Hepatocyte (in vitro differentiated cells): ENCODE measurements around the gene TRAF2. TPM values are rescaled to one million over a fixed set of nuclear protein-coding genes. Genes with fewer than 3 reads are reported as not detected.

Experiments used
- DNase-seq: peaks from one replicate; pipeline ENCODE4 v3.0.0-alpha.2; 2016; ENCODE audit warnings: low spot score
- H2AFZ ChIP-seq: fragments of 200-600 bp; sonication (generic); 2 replicates; pipeline ENCODE4 v1.6.0; 2016; ENCODE audit warnings: antibody characterized with exemption, mild to moderate bottlenecking
- H3K27ac ChIP-seq: fragments of 200-600 bp; sonication (generic); 2 replicates; pipeline ENCODE4 v1.5.1; 2016; ENCODE audit warnings: mild to moderate bottlenecking
- H3K27me3 ChIP-seq: fragments of 200-600 bp; sonication (generic); 2 replicates; pipeline ENCODE4 v1.6.1; 2016
- H3K36me3 ChIP-seq: fragments of 200-600 bp; sonication (generic); replicated peaks from 2 replicates; pipeline ENCODE4 v1.5.1; 2016; ENCODE audit warnings: low read depth; ENCODE audit not compliant: insufficient read depth
- H3K4me1 ChIP-seq: fragments of 200-600 bp; sonication (generic); 2 replicates; pipeline ENCODE4 v1.5.1; 2016; ENCODE audit warnings: mild to moderate bottlenecking, moderate library complexity; ENCODE audit not compliant: insufficient read depth
- H3K4me2 ChIP-seq: fragments of 200-600 bp; sonication (generic); 2 replicates; pipeline ENCODE4 v1.6.0; 2016
- H3K4me3 ChIP-seq: fragments of 200-600 bp; sonication (generic); 2 replicates; pipeline ENCODE4 v1.5.1; 2016; ENCODE audit warnings: mild to moderate bottlenecking
- H3K79me2 ChIP-seq: fragments of 200-600 bp; sonication (generic); 2 replicates; pipeline ENCODE4 v1.6.0; 2017; ENCODE audit warnings: mild to moderate bottlenecking
- H3K9me2 ChIP-seq: fragments of 200-600 bp; sonication (generic); replicated peaks from 2 replicates; pipeline ENCODE4 v1.6.0; 2017; ENCODE audit warnings: mild to moderate bottlenecking; ENCODE audit not compliant: insufficient read depth
- H3K9me3 ChIP-seq: fragments of 200-600 bp; sonication (generic); 2 replicates; pipeline ENCODE4 v1.5.1; 2016; ENCODE audit warnings: low read depth, mild to moderate bottlenecking
- H4K20me1 ChIP-seq: fragments of 200-600 bp; sonication (generic); 2 replicates; pipeline ENCODE4 v1.6.0; 2016; ENCODE audit warnings: mild to moderate bottlenecking; ENCODE audit not compliant: insufficient read depth, poor library complexity, severe bottlenecking
- CTCF ChIP-seq: fragments of 200-600 bp; sonication (generic); IDR thresholded peaks from 2 replicates; pipeline ENCODE4 v1.5.1; 2016; ENCODE audit warnings: antibody characterized with exemption, mild to moderate bottlenecking; ENCODE audit not compliant: poor library complexity
- EZH2 ChIP-seq: fragments of 200-600 bp; sonication (generic); IDR thresholded peaks from 2 replicates; pipeline ENCODE4 v1.6.1; 2016; ENCODE audit warnings: antibody characterized with exemption, mild to moderate bottlenecking, borderline replicate concordance
- EZH2phosphoT487 ChIP-seq: fragments of 200-600 bp; sonication (generic); IDR thresholded peaks from one replicate; pipeline ENCODE4 v1.6.1; 2018; ENCODE audit warnings: antibody characterized with exemption, mild to moderate bottlenecking, low read depth, moderate library complexity; ENCODE audit not compliant: unreplicated experiment, severe bottlenecking
- WGBS: methylation state at CpG from one replicate; pipeline ENCODE4 v1.1.6; 2016; ENCODE audit warnings: low lambda C conversion rate; ENCODE audit errors: missing lambda C conversion rate; 5-methylcytosine and 5-hydroxymethylcytosine counted together
- polyA plus RNA-seq: library from polyadenylated mRNA; unstranded; fragments of >200 nt; fragmentation: Nextera tagmentation; extraction: Ambion mirVana; gene quantifications from 2 replicates; pipeline ENCODE4 v1.2.1, GENCODE V29; 2016
- total RNA-seq: library from RNA; depleted of rRNA; stranded (reverse); fragments of >200 nt; gene quantifications from 2 replicates; pipeline ENCODE4 v1.2.3, GENCODE V29; 2014

The TRAF2 gene
- total and polyA plus RNA-seq, 2 experiments from 2014 or later = 7.6 to 12.4 TPM

GRCh38 chr9:136900988-136901515 is 14.7 kb downstream of the TRAF2 start:
- H3K4me3 ChIP-seq = no peak overlapping the region
- WGBS = 88% methylated on average over 13 of the region's 13 CpGs
- H3K27me3 ChIP-seq = no peaks in the 10 kb centered on the region
- TF ChIP-seq EZH2phosphoT487 (no peak), EZH2 (no peak), CTCF (no peak)
- peak overlapping the region; percentile 92 for H3K27ac ChIP-seq
- no peak for DNase-seq
- peaks cover 7% of the 10 kb centered on the region for H3K4me1 ChIP-seq
- H3K36me3 ChIP-seq = no peaks in the 10 kb centered on the region
- no peaks in the 10 kb centered on the region for H4K20me1 ChIP-seq
- H3K79me2 ChIP-seq = peaks cover 4% of the 10 kb centered on the region
- no peak overlapping the region for H2AFZ ChIP-seq
- no peaks in the 10 kb centered on the region for H3K9me2 ChIP-seq
- no peak overlapping the region for H3K4me2 ChIP-seq
- no peaks in the 10 kb centered on the region for H3K9me3 ChIP-seq

- H3K4me1 ChIP-seq = peaks cover 7% of the 10 kb centered on the region
- no peaks in the 10 kb centered on the region for H3K9me2 ChIP-seq
- peak; percentile 52 for DNase-seq
- no peaks in the 10 kb centered on the region for H3K27me3 ChIP-seq
- TF ChIP-seq EZH2phosphoT487 = no peak
- no peak for TF ChIP-seq CTCF
- TF ChIP-seq EZH2 = no peak
- H3K27ac ChIP-seq = peak overlapping the region; percentile 92
- H3K9me3 ChIP-seq = no peaks in the 10 kb centered on the region
- H4K20me1 ChIP-seq = no peaks in the 10 kb centered on the region
- H3K4me2 ChIP-seq = no peak overlapping the region
- no peak overlapping the region for H2AFZ ChIP-seq
- no peak overlapping the region for H3K4me3 ChIP-seq
- 84% methylated on average over 20 of the region's 20 CpGs for WGBS
- H3K36me3 ChIP-seq = no peaks in the 10 kb centered on the region
- no peaks in the 10 kb centered on the region for H3K79me2 ChIP-seq
Observed at GRCh38 chr9:136901516-136902258, 15.4 kb downstream of the TRAF2 start.

- H3K4me3 ChIP-seq = no peak overlapping the region
- no peaks in the 10 kb centered on the region for H3K9me3 ChIP-seq
- WGBS = 87% methylated on average over 15 of the region's 15 CpGs
- no peaks in the 10 kb centered on the region for H4K20me1 ChIP-seq
- peaks cover 7% of the 10 kb centered on the region for H3K4me1 ChIP-seq
- no peak overlapping the region for H2AFZ ChIP-seq
- TF ChIP-seq EZH2 = no peak
- no peak for TF ChIP-seq EZH2phosphoT487
- TF ChIP-seq CTCF = no peak
- peak; percentile 79 for DNase-seq
- H3K27ac ChIP-seq = peak overlapping the region; percentile 92
- no peak overlapping the region for H3K4me2 ChIP-seq
- H3K79me2 ChIP-seq = no peaks in the 10 kb centered on the region
- H3K9me2 ChIP-seq = no peaks in the 10 kb centered on the region
- H3K36me3 ChIP-seq = no peaks in the 10 kb centered on the region
- H3K27me3 ChIP-seq = no peaks in the 10 kb centered on the region
Observed at GRCh38 chr9:136902259-136902821, 16.0 kb downstream of the TRAF2 start.
